ENCODE data around the gene SELENOI.
"Not testable (repeated sequence)": the region's sequence is repeated elsewhere in the genome, so short reads cannot be mapped to it uniquely, and the experiment has no call there.

The SELENOI gene

GRCh38 chr2:26330604-26331003 is 15.3 kb upstream of the SELENOI start:
- CTCF ChIA-PET = interaction anchor here (0.5 to 3.5 kb wide), 32 partner anchors 7 to 379 kb away, joined by 3 to 42 read pairs (median 4); partner anchors contain the start of genes ADGRF3 and SELENOI
- TF ChIP-seq CTCF (IDR thresholded peaks at IDR 0.05; ENCODE audit: insufficient read depth, low read length, missing control alignments) = no peak
- no peak overlapping the region for H3K4me3 ChIP-seq (ENCODE audit: low read depth, low read length)
- DNase-seq (ENCODE audit: low read depth, low spot score) = no peak
- POLR2A ChIA-PET = no interaction called here

- H3K4me3 ChIP-seq (ENCODE audit: low read depth, low read length); DNase-seq (ENCODE audit: low read depth, low spot score); POLR2A ChIA-PET: not testable (repeated sequence)
- CTCF ChIA-PET = interaction anchor here (0.7 to 3.5 kb wide), 19 partner anchors 9 to 246 kb away, joined by 3 to 42 read pairs (median 5); partner anchors contain the start of genes ADGRF3 and SELENOI
These were observed 14.6 kb upstream of the SELENOI start for GRCh38 chr2:26331321-26331720.

GRCh38 chr2:26333293-26333692 is 12.7 kb upstream of the SELENOI start:
- CTCF ChIA-PET = no interaction called here
- TF ChIP-seq CTCF (IDR thresholded peaks at IDR 0.05; ENCODE audit: insufficient read depth, low read length, missing control alignments) = no peak
- DNase-seq (ENCODE audit: low read depth, low spot score) = no peak

DNA sequence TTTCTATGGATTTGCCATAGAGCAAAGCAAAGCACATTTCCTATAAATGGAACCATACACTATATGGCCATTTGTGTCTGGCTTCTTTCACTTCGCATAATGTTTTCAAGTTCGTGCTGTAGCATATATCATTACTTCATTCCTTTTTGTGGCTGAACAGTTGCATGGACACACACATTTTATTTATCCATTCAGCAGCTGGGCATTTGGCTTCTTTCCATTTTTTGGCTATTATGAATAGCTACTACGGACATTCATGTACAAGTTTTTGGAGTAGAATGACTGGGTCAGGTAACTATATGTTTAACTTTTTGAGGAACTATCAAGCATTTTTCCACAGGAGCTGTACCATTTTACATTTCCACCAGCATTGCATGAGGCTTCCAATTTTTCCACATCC is 10.7 kb upstream of the SELENOI start:
- DNase-seq (ENCODE audit: low read depth, low spot score) = no peak
- ChIA-PET CTCF (interaction anchor here (0.9 kb wide), 1 partner anchor 10 kb away, joined by 3 read pairs; no protein-coding TSS in a partner anchor), POLR2A (interaction anchor here (0.5 kb wide), 1 partner anchor 628 kb away, joined by 3 read pairs; no protein-coding TSS in a partner anchor)
- H3K4me3 ChIP-seq (ENCODE audit: low read depth, low read length) = no peak overlapping the region
- TF ChIP-seq CTCF (IDR thresholded peaks at IDR 0.05; ENCODE audit: insufficient read depth, low read length, missing control alignments) = no peak

More at GRCh38 chr2:26333293-26333692, 12.7 kb upstream of the SELENOI start:
- no peak overlapping the region for H3K4me3 ChIP-seq (ENCODE audit: low read depth, low read length)
- POLR2A ChIA-PET = no interaction called here

GRCh38 chr2:26336719-26337118 is 9.2 kb upstream of the SELENOI start:
- CTCF ChIA-PET = no interaction called here
- TF ChIP-seq CTCF (IDR thresholded peaks at IDR 0.05; ENCODE audit: insufficient read depth, low read length, missing control alignments) = no peak
- POLR2A ChIA-PET = no interaction called here
- DNase-seq (ENCODE audit: low read depth, low spot score) = no peak
- H3K4me3 ChIP-seq (ENCODE audit: low read depth, low read length) = no peak overlapping the region

- TF ChIP-seq CTCF (IDR thresholded peaks at IDR 0.05; ENCODE audit: insufficient read depth, low read length, missing control alignments) = no peak
- H3K4me3 ChIP-seq (ENCODE audit: low read depth, low read length) = no peak overlapping the region
- ChIA-PET CTCF (interaction anchor here (1.0 kb wide), 1 partner anchor 7 kb away, joined by 3 read pairs; no protein-coding TSS in a partner anchor), POLR2A (no interaction called here)
- no peak for DNase-seq (ENCODE audit: low read depth, low spot score)
These were observed 8.6 kb upstream of the SELENOI start for GRCh38 chr2:26337298-26337697.

DNA sequence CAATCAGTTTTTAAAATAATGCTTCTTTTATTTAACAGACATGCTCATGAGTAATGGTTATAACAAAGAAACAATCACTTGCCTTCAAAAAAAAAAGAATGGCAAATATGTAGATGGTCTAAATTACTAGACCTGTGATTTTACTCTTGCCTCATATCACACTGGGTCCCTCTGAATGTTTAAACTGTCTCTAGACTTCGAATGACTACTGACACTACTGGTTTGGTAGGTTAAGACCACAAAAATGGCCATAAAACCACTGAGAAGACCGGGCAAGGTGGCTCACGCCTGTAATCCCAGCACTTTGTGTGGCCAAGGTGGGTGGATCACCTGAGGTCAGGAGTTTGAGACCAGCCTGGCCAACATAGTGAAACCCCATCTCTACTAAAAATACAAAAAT is 5.1 kb upstream of the SELENOI start:
- POLR2A ChIA-PET = no interaction called here
- DNase-seq (ENCODE audit: low read depth, low spot score) = no peak
- no peak for TF ChIP-seq CTCF (IDR thresholded peaks at IDR 0.05; ENCODE audit: insufficient read depth, low read length, missing control alignments)
- H3K4me3 ChIP-seq (ENCODE audit: low read depth, low read length) = no peak overlapping the region
- CTCF ChIA-PET = no interaction called here

Data from AG04449 (cell line).